ENCODE data around the gene KIF16B. TPM values are rescaled to one million over a fixed set of nuclear protein-coding genes. Genes with fewer than 3 reads are reported as not detected.

The KIF16B gene
- total RNA-seq, 1 experiment from 2014 or later, result 4.2 TPM

GRCh38 chr20:16556301-16556700 lies 16.9 kb downstream of the KIF16B start:
- DNase-seq (ENCODE audit: low spot score), result no peak

DNA sequence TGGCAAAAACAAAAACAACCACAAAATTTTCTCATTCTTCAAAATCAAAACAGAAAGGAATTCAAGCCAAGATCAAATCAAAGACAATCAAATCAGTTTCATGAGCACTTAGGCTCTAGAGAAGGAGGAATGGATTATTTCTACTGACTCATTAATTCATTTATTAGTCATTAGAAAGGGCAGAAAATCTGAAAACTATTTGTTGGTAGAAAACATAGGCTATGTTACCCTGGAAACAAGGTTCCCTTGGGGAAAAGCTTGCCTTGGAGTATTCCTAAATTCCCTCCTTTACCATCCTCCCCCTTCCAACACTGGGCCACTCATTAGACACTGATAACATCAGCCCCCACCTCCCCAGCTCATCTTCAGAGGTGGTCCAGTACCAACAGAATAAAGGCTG lies 17.5 kb downstream of the KIF16B start:
- no peak for DNase-seq (ENCODE audit: low spot score)

DNA sequence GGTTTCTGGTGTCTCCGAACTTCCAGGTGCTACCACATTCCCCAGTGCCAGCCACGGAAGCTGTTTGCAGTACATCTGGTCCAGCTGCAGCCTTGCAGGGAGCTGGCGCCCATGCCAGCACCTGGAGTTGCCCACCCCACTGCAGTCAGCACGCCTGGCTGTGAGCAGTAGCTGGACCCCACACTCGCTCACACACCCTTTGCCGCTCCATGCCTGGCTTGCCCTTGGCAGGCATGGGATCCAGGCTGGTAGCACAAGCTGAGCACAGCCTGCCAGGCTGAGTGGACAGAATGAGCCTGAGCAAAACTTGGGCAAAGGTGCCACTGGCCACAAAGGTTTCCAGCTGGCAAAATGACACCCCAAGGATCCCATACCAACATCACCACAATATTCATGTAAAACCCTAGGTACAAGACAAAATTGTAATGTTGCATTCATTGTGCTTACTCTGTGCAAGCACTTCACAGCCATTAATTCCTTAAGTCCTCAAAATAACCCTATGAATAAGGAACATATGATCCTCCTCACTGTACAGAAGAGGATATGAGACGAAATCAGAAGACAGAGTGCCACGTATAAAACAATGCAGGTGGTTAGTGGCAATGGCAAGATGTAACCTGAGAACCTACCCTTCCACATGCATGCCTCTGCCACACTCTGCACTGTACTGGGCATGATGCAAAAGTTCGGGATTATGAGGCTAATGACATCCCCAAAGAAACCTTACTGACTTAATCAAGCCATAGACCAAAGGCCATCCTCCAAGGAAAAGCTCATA lies 18.3 kb downstream of the KIF16B start:
- DNase-seq (ENCODE audit: low spot score), result no peak

GRCh38 chr20:16553684-16554083 lies 19.6 kb downstream of the KIF16B start:
- no peak for DNase-seq (ENCODE audit: low spot score)

DNA sequence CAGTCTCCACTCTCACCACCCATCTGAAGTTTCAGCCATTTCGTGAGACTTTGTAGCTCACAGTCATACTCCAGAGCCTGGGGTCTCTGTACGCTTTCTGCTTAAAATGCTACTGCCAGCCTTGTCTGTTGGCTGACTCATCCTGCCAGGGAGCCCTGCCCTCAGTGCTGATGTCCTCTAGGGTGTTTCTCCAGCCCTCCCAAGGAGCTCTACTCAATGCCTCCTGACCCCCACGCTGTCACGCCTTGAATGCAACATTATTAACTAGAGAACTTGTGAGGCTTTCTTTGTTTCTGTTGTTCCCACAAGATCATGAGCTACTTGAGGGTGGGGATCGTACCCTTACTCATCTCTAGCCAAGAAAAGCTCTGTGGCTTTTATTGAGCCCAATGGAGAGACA lies 20.1 kb downstream of the KIF16B start:
- no peak for DNase-seq (ENCODE audit: low spot score)

GRCh38 chr20:16552015-16552414 lies 21.2 kb downstream of the KIF16B start:
- DNase-seq (ENCODE audit: low spot score), result no peak

DNA sequence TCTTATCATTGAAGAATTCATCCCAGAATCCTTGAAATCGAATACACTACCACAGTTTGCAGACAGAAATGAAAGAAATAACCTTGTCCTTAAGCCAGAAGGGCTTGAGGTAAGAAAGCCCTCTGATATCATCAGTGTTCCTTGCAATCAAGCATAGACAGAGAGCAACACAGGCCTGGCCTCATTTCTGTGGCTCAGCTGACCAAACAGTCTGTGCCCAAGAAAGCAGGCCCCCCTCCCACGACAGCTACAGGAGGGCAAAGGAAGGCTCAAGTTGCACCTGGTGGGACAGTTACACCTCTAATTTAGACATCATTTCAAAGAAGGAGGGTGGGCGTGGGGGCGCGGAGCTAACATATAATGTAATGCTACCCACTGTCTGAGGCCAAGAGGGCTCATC lies 21.6 kb downstream of the KIF16B start:
- DNase-seq (ENCODE audit: low spot score), result no peak

GRCh38 chr20:16548068-16548672 lies 25.1 kb downstream of the KIF16B start:
- DNase-seq (ENCODE audit: low spot score), result no peak

DNA sequence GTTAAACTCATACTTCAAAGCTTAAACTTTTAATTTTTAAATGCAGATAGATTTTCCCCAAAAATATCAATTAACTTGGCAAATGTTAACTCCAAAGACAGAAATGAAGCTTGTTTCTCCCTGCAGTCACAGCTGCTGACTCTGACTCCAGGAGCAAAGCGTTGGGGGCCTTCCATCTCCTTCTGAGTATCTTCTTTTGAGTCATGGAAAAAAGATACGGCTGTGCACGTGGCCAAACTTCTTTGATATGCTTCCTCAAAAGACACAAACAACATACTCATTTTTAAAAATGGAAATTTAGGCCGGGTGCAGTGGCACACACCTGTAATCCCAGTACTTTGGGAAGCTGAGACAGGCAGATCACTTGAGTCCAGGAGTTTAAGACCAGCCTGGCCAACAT lies 28.3 kb downstream of the KIF16B start:
- no peak for DNase-seq (ENCODE audit: low spot score)

- no peak for DNase-seq (ENCODE audit: low spot score)
These were observed 30.8 kb downstream of the KIF16B start for GRCh38 chr20:16542477-16542876.

DNA sequence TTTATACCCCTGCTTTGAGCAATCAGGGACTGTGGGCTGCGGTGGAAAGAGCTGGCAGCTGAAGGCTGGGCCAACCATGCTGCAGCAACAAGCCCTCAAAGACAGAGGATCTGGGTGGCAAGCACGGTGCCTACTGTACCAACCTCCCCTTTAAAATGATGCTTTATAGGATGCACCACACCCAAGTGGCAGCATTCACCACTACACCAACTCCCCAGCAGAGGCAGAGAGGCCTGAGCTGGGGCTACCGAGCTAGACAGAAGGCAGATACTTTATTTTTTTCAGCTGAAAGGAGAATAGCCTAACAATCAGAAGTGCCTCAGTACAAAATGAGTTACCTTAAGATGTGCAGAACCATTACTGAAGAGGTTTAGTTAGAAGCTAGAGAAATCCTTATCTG lies 31.4 kb downstream of the KIF16B start:
- no peak for DNase-seq (ENCODE audit: low spot score)

DNA sequence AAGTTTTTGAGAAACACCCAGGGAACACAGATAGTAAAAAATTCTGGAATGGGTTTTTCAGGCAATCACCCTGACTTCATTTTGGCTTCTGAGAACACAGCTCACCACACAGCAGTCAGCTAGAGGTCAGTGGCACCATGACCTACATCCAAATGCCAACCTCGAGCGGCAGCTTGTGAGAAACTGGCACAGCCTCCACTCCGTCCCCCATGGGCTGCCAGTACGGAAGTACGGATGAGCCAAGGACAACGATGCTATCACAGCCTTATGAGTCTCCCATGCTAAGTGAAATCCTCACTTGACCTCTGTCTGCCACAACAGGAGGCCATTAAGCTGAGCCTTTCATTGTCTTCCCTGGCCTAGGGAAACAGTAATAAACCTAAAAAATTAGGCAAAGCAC lies 32.0 kb downstream of the KIF16B start:
- DNase-seq (ENCODE audit: low spot score), result no peak

- peak; percentile 11 for DNase-seq (ENCODE audit: low spot score)
These were observed 33.8 kb downstream of the KIF16B start for GRCh38 chr20:16539280-16540021.

DNA sequence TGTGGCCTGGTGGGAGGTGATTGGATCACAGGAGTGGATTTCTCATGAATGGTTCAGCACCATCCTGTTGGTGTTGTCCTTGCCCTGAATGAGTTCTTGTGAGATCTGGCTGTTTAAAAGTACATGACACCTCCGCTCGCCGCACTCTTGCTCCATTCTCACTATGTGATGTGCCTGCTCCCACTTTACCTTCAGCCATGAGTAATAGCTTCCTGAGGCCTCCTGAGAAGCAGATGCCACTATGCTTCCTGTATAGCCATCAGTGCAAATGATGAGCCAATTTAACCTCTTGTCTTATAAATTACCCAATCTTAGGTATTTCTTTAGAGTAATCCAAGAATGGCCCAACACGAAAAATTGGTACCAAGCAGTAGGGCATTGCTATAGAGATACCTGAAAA lies 34.5 kb downstream of the KIF16B start:
- DNase-seq (ENCODE audit: low spot score), result no peak

- no peak for DNase-seq (ENCODE audit: low spot score)
These were observed 35.3 kb downstream of the KIF16B start for GRCh38 chr20:16537918-16538317.

DNA sequence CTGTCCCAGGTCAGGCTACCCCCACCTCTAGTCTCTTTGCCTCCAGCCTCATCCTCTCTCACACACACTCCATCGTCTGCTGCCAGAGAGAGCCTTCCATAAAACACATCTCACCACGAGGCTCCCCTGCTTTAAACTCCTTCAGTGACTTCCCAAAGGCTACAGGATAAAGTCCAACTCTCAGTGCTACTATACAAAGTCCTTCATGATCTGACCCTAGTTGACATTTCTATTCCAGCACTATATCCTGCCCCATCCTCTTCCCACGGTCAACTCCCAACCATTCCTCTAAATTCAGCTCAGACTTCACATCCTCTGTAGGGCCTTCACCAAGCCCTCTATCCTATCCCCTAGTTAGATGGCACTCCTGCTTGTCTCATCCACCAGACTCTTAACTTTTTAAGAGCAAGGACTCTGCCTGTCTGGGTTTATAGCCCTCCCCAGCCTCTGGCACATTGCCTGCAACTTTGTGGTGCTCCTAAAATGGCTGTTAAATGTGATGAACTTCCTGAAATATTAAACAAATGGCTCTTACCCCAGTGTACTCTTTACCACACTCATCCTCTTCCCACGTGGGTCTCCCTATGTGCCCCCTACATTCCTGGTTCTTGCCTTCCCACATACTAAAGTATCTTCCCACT lies 36.1 kb downstream of the KIF16B start:
- DNase-seq (ENCODE audit: low spot score), result no peak

GRCh38 chr20:16535277-16535676 lies 38.0 kb downstream of the KIF16B start:
- DNase-seq (ENCODE audit: low spot score), result no peak

DNA sequence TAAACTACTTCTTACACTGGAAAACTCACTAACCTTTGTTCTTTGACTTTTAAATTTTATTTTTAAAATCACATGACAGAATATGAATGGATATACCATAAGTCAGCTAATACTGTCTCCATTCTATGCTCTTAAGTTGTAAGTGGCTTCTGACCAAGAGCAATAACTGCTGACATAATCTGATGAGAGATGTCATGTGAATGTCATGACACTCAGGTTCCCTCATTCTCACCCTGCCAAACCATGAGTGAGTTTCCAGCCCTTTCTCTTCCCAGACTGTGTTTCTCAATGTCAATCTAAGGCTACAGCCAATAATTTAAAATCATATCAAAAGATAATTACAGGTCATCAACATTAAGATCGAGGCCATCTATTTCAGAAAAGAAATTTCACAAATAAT lies 39.7 kb downstream of the KIF16B start:
- DNase-seq (ENCODE audit: low spot score), result no peak

GRCh38 chr20:16531485-16531884 lies 41.8 kb downstream of the KIF16B start:
- no peak for DNase-seq (ENCODE audit: low spot score)

DNA sequence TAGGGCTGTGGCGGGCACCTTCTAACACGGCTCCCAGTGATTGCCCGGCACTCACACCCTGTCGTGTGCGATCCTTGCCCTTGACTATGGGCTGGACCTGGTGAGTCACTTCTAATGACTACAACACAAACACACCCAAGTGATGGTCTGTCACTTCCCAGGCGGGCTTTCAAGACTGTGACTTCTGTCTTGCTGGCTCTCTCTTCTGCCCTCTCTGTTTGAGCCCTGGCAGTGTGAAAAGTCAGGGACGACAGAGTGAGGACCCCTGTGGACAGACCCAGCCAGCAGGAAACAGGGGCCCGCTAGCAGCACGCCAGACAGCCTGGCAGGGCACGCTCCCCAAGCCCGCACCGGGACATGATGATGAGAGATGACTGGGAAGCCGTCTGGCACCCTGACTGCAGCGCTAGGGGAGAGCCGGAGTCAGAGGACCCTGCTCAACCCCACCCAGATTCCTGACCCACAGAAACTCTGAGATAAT lies 43.0 kb downstream of the KIF16B start:
- peak; percentile 74 for DNase-seq (ENCODE audit: low spot score)

DNA sequence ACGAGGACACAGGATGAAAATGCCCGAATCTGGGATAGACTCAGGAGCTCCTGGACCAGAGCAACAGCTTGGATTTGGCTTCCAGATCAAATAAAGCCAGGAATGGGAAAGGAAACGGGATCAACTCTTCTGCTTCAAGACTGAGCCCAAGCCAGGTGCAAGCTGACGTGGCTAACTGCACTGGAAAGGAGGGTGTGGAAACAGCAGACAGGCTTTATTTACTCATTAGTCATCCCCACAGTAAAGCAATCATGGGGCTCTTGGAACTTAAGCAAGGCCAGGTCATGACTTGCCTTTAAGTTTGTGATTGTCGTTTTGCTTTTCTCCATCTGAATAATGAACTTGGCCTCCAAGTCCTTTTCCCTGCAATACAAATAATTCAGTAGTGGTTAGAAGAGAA lies 45.2 kb downstream of the KIF16B start:
- peak; percentile 66 for DNase-seq (ENCODE audit: low spot score)

- DNase-seq (ENCODE audit: low spot score), result no peak
These were observed 45.8 kb downstream of the KIF16B start for GRCh38 chr20:16527438-16527837.

Measured in HT-29 (cell line).